GM21515 (cell line): ENCODE measurements around the gene ATF2.
"Not testable (repeated sequence)": the region's sequence is repeated elsewhere in the genome, so short reads cannot be mapped to it uniquely, and the experiment has no call there.

Experiments used
- ATAC-seq: cut with Tn5 transposase; IDR thresholded peaks from one replicate; pipeline ENCODE4 v1.9.1; 2021; ENCODE audit not compliant: unreplicated experiment

ATF2 gene

GRCh38 chr2:175097297-175097696, 70.7 kb downstream of the ATF2 start:
- no peak for ATAC-seq

DNA sequence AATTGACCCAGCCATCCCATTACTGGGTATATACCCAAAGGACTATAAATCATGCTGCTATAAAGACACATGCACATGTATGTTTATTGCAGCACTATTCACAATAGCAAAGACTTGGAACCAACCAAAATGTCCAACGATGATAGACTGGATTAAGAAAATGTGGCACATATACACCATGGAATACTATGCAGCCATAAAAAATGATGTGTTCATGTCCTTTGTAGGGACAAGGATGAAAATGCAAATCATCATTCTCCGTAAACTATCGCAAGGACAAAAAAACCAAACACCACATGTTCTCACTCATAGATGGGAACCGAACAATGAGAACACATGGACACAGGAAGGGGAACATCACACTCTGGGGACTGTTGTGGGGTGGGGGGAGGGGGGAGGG, 83.9 kb downstream of the ATF2 start:
- ATAC-seq: not testable (repeated sequence)

GRCh38 chr2:175080479-175080878, 87.5 kb downstream of the ATF2 start:
- no peak for ATAC-seq

DNA sequence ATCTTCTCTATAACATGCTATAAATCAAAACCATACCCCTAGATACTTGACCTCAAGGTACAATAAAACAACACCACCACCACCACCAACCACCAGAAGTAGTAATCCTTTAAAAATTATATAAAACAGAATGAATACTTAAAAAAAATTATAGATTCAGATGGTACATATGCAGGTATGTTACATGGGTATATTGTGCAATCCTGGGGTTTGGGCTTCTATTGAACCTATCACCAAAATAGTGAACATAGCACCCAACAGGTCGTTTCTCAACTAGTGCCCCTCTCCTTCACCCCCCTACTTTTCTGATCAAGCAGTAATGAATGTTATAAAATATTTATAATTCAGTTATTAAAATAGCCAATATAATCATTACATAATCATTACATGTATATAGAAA, 91.7 kb downstream of the ATF2 start:
- ATAC-seq: no peak

DNA sequence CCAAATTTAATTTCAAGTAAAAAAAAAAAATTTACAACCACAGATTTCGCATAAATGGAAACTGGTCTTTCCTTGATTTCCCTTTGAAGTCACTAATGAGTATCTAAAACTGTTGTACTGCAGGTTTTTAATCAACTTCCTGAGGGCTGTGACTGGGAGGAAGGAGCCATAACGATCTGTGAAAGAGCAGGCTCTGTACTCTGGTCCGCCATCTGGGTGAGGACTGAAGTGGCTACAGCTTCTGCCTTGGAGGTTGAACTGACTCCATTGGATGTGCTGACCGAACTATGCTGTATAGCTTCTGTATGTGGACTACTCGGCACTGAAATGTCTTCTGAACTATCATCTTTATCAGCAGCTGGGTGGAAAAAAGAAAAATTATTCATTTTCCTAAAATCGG, 93.5 kb downstream of the ATF2 start:
- ATAC-seq: no peak

GRCh38 chr2:175068534-175068933, 99.5 kb downstream of the ATF2 start:
- ATAC-seq: no peak

- no peak for ATAC-seq
Measured at GRCh38 chr2:175066411-175066810, 101.6 kb downstream of the ATF2 start.

GRCh38 chr2:175064797-175065196, 103.2 kb downstream of the ATF2 start:
- ATAC-seq: no peak

DNA sequence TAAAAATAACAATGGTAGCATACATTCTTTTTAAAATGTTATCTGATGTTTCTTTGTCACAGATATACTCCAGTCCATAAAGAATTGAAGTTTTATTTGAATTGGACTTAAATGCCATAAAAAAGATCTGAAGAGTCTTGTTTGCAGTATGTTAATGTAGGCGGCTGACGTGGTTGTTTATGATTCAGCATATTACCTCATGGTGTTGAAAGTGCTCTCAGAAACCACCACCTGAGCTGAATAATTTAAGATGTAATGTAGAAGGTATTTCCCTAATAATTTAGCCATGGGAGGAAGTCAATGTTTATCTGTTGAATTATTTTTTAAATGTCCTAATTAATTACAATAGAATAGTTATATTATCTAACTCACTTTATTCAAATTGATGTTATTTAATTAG, 104.3 kb downstream of the ATF2 start:
- ATAC-seq: no peak

GRCh38 chr2:175062787-175063585, 105.0 kb downstream of the ATF2 start:
- no peak for ATAC-seq

DNA sequence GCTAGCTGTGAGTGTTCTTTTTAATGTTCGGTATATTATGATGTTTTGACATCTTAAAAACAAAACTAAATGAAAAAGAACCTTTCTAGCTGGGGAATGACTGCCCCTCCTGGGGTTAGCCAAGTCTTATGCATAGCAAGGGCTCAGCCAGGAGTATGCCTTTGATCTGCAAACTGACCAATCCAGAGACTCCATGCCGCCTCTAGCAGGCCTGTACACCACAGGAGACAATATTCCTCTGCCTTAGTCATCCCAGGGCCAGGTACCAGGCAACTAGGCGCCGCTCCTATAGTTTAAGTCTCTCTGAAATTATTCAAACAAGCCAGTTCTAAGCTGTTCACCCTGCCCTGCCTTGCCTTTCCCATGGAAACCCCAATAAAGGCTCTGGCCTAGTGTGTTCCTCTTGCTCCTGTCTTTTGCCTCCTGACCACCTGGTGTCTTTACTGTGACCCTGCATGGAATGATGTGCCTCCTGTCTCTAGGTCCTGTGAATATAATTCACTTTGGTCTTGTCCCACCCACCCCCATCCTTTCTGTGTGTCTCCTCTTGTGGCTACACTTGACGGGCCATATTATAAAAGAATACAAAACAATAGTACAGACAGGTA, 110.8 kb downstream of the ATF2 start:
- no peak for ATAC-seq

- no peak for ATAC-seq
Measured at GRCh38 chr2:175055993-175056392, 112.0 kb downstream of the ATF2 start.

GRCh38 chr2:175054340-175054739, 113.7 kb downstream of the ATF2 start:
- no peak for ATAC-seq

DNA sequence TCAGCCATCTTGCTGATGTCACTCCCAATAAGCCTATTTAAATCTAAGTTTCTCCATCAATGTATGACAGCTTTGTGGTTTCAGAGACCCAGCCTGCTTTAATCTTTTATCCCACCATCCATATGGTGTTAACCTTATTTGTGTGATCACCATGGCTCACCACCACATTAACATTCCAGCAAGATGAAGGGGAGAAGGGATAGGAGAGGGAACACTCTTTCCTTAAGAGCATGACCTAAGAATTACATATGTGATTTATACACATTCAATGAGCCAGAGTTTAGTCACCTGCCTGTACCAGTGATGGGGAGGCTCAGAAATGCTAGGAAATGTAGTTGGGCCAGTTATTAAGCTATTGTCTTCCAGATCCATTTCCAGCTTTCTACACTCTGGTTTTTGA, 118.3 kb downstream of the ATF2 start:
- no peak for ATAC-seq

GRCh38 chr2:175048275-175048674, 119.7 kb downstream of the ATF2 start:
- no peak for ATAC-seq

DNA sequence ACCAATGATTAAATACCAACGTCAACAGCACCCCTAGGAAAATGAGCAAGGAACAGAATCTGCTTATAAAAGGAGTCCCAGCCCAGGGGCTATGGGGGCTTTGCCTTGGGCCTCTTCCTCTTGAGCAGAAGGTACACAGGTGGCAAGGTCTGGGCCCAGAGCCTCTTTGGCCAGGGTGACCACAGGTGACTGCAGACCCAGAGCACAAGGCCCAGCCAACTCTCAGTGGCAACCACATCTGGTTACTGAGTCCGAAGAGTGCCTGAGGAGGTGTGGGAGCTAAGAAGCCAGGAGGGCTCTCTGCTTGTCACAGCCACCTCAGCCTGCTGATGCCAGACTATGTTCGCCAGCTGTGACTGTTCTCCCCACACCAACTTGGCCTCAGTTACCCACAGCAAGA, 128.5 kb downstream of the ATF2 start:
- ATAC-seq: no peak

DNA sequence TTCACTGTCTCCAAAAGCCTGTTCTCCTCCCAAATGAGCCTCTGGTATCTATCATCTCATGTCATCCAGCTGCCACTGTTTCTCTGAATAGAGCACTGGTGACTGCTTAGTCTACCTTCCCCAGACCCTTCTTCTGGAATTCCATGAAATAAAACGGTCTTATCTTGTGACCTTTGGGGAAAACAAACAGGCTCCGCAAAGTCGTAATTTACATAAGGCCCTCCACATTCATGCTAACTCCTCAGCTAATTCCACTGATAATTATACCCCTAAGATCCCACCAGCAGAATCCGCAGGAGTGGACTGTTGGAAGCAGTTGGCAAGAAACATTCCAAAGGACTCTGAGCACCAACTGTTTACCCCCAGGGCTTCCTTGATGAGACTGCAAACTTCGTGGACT, 129.0 kb downstream of the ATF2 start:
- ATAC-seq: no peak

DNA sequence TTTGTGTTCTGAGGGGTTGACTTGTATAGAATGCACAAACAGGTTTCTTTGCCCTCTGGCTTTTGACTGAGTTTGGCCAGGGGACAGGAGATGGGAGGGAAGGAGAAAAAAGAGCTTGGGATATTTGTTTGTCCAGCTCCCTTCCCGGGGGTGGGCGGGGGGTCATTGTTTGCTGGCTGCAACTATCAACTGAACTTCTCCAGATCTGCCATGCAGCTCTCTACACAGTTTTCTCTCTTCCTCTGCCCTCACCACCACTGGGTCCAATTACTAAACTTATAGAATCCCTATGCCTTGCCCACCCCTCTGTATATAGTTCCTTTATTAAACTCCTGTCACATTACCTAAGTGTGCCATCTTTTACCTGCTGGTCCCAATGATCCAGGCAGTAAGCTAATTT, 130.1 kb downstream of the ATF2 start:
- ATAC-seq: no peak

DNA sequence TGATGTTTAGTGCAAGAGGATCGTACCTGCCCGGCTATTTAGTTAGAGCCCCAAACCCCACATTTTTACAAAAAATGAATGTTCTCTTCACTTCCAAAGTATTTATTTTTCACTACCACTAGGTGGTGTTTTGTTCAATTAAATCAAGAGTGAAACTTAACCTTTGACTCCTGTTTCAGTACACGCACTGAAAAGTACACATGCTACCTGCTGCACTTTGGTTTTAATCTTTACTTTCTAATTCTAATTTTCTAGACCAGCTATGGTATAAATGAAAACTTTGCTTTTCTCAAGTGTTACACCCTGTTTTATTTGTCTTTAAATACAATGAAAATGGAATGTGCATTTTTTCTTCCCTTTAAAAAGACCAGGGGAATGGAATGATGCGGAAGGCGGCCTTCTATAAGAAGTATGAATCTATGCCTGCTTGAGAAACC, 131.4 kb downstream of the ATF2 start:
- ATAC-seq: no peak

DNA sequence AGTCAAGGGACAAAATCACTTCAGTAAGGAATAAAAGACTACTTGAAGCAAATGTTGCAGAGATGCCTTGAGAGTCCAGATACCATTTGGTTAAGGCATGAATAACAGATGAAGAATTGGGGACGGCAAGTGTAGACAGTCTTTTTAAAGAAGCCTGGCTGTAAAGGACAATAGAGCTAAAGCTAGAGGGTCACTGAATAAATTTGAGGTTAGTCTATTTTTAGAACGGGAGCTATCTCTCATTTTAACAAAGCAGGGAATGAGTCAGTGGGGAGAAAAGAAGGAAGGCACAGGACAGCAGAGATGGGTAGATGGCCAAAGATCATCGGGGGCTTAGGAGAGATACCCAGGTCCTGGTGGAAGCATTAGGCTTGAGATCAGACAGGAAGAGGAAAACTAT, 132.2 kb downstream of the ATF2 start:
- ATAC-seq: no peak

GRCh38 chr2:175034716-175035115, 133.3 kb downstream of the ATF2 start:
- no peak for ATAC-seq

DNA sequence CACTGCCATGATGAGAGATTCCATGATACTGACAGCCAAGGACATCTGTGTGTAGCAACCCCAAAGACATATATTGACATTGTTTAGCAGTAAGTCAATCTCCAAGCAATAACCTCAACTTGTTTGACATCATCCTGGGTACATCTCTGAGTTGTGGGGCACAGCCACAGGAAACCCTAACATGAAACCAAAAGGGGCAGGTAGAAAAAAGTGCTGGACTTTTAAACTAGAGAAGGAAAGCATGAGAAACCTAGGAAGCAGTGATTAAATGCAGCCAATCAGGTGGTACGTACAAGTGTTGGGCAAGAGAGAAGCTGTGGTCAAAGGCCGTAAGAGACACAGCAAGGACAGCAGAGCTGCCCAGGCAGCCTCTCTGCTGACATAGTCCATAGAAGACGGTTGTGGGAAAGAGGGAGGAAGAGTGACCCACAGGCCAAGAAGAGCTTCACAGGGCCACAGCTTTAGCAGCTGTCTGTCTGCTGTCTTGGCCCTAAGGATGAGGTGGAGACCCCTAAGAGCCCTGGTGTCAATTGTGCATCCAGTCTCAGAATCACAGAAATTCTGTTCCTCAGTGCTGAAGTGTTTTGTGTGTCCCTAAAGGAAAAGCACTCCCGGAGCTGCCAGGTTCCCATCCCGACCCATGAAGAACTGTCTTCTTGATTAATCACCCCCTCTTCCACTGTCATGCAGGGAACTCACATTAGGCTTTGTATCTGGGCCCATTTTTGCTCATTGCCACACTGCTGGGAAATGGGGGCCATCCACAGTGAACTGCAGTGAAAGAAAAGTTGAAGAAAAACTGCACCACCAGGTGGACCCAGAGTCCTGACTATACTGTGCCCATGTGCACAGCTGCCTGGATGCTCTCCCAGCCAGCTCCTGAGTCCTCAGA, 137.4 kb downstream of the ATF2 start:
- no peak for ATAC-seq
